GM18870 (cell line): ENCODE results near the gene HRH1.
"Not testable (repeated sequence)": the region's sequence is repeated elsewhere in the genome, so short reads cannot be mapped to it uniquely, and the experiment has no call there.

ENCODE experiments used
- ATAC-seq: cut with Tn5 transposase; IDR thresholded peaks from one replicate; pipeline ENCODE4 v1.9.1; 2021; ENCODE audit warnings: moderate library complexity; ENCODE audit not compliant: unreplicated experiment

The HRH1 gene

GRCh38 chr3:11154036-11154952 lies at the start of gene HRH1:
HRH1 (plus strand) TSS chr3:11154493; CDS start chr3:11259038, 104,545 bp downstream.
- no peak for ATAC-seq

- not testable (repeated sequence) for ATAC-seq
Measured at GRCh38 chr3:11113316-11113715, 41.0 kb upstream of the HRH1 start.

GRCh38 chr3:11115548-11115947 lies 38.7 kb upstream of the HRH1 start:
- ATAC-seq: no peak

GRCh38 chr3:11116336-11117059 lies 37.8 kb upstream of the HRH1 start:
- ATAC-seq: no peak

GRCh38 chr3:11117591-11117990 lies 36.7 kb upstream of the HRH1 start:
- no peak for ATAC-seq

- no peak for ATAC-seq
Measured at GRCh38 chr3:11118181-11118682, 36.1 kb upstream of the HRH1 start.

- no peak for ATAC-seq
Measured at GRCh38 chr3:11120091-11120805, 34.0 kb upstream of the HRH1 start.

GRCh38 chr3:11126653-11127052 lies 27.6 kb upstream of the HRH1 start:
- ATAC-seq: no peak

GRCh38 chr3:11128682-11129632 lies 25.3 kb upstream of the HRH1 start:
- no peak for ATAC-seq

- no peak for ATAC-seq
Measured at GRCh38 chr3:11130385-11130784, 23.9 kb upstream of the HRH1 start.

GRCh38 chr3:11131371-11131770 lies 22.9 kb upstream of the HRH1 start:
- no peak for ATAC-seq

- not testable (repeated sequence) for ATAC-seq
Measured at GRCh38 chr3:11131886-11132285, 22.4 kb upstream of the HRH1 start.

GRCh38 chr3:11132861-11133260 lies 21.4 kb upstream of the HRH1 start:
- no peak for ATAC-seq

GRCh38 chr3:11134794-11135193 lies 19.5 kb upstream of the HRH1 start:
- ATAC-seq: no peak

GRCh38 chr3:11136116-11136515 lies 18.2 kb upstream of the HRH1 start:
- ATAC-seq: no peak

GRCh38 chr3:11136830-11137626 lies 17.3 kb upstream of the HRH1 start:
- ATAC-seq: no peak

GRCh38 chr3:11137627-11137959 lies 16.7 kb upstream of the HRH1 start:
- no peak for ATAC-seq

- no peak for ATAC-seq
Measured at GRCh38 chr3:11138371-11138770, 15.9 kb upstream of the HRH1 start.

GRCh38 chr3:11140030-11140712 lies 14.1 kb upstream of the HRH1 start:
- ATAC-seq: peak; percentile 94
